GM18505 (cell line): Measurements from ENCODE around the gene CSNK1G2.

Source experiments
- ATAC-seq: cut with Tn5 transposase; IDR thresholded peaks from one replicate; pipeline ENCODE4 v1.9.1; 2021; ENCODE audit not compliant: unreplicated experiment
- POLR2A ChIP-seq: IDR thresholded peaks from 4 replicates; pipeline ENCODE4 v1.6.1; 2011; ENCODE audit warnings: borderline replicate concordance; ENCODE audit not compliant: insufficient read depth, insufficient read length; ENCODE audit errors: extremely low read depth

The CSNK1G2 gene

DNA sequence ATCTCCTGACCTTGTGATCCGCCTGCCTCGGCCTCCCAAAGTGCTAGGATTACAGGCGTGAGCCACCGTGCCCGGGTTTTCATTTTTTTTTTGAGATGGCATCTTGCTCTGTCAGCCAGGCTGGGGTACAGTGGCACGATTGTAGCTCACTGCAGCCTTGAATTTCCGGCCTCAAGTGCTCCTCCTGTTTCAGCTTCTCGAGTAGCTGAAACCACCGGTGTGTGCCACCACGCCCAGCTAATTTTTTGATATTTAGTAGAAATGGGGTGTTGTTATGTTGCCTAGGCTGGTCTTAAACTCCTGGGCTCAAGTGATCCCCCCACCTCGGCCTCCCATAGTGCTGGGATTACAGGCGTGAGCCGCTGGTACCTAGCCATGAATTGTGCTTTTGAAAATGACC, 29.9 kb upstream of the CSNK1G2 start:
- ATAC-seq, result no peak
- no peak for TF ChIP-seq POLR2A

DNA sequence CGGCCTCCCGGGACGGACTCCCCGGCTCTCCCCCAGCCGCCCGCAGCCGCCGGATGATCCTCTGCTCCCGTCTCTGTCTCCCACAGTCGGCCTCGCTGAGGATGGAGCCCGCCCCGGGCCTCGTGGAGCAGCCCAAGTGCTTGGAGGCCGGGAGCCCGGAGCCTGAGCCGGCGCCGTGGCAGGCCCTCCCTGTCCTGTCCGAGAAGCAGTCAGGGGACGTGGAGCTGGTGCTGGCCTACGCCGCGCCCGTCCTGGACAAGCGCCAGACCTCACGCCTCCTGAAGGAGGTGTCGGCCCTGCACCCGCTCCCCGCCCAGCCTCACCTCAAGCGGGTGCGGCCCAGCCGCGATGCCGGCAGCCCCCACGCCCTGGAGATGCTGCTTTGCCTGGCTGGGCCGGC, 29.0 kb upstream of the CSNK1G2 start:
- ATAC-seq, result no peak
- no peak for TF ChIP-seq POLR2A

DNA sequence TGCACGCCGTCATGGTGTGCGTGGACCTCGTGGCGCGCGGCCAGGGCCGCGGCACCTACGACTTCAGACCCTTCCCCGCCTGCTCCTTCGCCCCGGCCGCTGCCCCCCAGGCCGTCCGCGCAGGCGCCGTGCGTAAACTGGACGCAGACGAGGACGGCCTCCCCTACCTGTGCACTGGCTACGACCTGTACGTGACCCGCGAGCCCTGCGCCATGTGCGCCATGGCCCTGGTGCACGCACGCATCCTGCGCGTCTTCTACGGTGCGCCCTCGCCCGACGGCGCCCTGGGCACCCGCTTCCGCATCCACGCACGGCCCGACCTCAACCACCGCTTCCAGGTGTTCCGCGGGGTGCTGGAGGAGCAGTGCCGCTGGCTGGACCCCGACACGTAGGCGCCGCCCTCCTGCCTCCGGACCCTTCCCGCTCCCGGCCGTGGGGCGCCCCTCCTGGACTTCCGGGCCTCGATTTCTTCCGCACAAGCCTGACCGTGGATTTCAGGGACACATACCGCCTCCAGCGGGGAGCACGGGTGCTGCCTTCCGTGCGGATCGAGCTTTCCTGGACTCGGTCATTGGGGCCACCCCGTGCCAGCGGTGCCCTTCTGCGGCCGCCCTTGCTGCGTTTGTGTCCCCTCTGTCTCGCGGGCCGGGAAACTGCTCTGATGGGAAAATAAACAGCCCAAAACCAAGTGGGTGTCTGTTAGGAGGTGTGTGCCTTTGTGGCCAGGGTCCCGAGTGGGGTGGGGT, 28.0 kb upstream of the CSNK1G2 start:
- TF ChIP-seq POLR2A, result no peak
- ATAC-seq, result no peak

DNA sequence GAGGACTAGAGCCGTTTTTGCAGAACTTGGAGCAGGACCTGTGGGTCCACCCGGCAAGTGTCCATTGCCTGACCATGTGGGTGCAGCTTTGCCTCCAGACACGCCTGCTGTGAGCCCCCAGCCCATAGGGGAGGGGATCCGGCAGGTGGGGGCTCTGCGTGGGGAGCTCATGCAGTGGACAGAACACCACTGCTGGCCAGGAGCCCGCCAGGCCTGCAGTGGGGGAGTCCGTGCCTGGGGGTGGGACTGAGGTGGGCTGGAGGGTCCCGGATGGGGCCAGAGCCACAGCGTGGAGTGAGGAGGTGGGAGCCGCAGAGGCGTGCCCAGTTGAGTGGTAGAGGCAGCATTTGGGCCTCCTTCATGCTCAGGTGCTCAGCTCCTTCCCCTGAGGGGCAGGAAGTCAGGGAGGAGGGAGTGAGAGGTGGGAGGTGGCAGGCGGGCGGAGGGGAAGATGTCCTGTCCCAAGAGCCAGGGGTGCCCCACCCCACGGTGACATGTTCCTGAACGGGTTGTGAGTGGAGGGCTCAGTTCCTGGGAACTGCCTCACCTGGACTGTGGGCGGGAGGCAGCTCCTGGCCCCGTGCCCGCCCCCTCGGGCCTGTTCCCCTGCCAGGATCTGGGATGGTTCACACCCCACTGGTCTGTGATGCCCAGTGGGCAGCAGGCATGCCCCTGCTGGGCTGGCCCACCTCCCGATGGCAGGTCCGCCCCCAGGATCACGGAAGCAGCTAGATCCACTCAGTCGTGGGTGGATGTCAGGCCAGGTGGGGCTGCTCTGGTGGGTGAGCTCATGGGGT, 27.0 kb upstream of the CSNK1G2 start:
- no peak for ATAC-seq
- no peak for TF ChIP-seq POLR2A

DNA sequence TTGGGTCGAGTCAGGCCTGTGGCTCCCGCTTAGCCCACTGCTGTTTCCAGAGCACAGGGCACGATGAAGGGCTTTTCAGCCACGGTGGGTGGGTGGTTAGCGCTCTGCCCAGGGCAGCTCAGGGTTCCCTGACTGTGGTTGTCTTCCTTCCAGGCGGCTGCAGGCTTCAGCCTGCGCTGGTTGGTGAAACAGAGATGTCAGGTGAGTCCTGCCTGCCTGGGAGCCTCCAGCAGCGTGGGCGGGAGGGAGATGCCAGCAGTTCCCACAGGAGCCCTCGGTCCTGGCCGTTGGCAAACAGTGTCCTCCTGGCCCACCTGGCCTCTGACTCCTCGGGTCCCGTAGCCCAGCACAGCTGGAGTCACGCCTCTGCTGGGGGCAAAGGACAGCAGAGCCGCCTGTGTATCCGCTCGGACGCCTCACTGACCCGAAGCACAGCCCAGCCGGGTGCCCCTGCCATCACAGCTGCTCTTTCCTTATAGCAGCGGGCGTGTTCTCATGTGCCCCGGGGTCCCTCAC, 26.1 kb upstream of the CSNK1G2 start:
- ATAC-seq, result no peak
- no peak for TF ChIP-seq POLR2A

DNA sequence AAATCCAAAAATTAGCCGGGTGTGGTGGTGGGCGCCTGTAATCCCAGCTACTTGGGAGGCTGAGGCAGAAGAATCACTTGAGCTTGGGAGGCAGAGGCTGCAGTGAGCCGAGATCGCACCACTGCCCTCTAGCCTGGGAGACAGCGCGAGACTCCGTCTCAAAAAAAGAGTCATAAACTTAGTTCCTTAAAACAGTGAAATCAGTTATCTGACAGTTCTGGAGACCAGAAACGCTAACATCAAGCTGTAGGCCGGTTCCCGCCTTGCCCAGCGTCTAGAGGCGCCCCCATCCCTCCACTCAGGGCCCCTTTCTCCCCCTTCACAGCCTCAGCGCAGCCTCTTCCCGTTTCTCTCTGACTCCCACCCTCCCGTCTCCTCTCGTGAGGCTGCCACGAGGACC, 23.8 kb upstream of the CSNK1G2 start:
- no peak for TF ChIP-seq POLR2A
- ATAC-seq, result no peak

DNA sequence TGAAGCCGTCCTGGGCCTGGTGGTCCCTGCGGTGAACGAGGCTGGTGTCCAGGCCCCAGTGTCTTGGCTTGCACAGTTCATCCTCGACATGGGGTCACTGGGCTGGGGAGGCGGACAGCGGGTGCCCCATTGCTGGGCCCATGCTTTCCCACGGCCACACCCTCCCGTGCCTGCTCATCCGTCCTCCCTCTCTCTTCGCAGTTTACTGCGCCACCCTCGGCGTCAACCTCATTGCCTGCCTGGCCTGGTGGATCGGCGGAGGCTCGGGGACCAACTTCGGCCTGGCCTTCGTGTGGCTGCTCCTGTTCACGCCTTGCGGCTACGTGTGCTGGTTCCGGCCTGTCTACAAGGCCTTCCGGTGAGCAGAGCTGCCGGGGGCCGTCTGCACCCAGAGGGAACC, 23.0 kb upstream of the CSNK1G2 start:
- ATAC-seq, result no peak
- no peak for TF ChIP-seq POLR2A

DNA sequence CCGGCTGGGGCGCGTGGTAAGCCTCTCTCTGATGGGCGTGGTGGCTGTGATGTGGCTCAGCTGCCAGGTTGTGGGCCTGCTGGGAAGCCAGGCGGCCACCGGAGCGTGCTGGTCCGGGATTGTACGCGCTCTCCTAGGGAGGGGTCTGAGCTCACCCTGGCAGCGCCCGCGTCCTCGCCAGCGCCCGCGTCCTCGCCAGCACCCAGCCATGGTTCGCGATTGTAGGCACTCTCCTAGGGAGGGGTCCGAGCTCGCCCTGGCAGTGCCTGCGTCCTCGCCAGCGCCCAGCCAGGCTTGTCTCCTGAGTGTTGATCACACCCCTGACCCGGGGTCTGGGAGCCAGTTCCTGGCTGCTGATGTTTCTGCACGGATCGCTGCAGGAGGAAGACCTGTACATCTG, 22.0 kb upstream of the CSNK1G2 start:
- ATAC-seq, result no peak
- no peak for TF ChIP-seq POLR2A

DNA sequence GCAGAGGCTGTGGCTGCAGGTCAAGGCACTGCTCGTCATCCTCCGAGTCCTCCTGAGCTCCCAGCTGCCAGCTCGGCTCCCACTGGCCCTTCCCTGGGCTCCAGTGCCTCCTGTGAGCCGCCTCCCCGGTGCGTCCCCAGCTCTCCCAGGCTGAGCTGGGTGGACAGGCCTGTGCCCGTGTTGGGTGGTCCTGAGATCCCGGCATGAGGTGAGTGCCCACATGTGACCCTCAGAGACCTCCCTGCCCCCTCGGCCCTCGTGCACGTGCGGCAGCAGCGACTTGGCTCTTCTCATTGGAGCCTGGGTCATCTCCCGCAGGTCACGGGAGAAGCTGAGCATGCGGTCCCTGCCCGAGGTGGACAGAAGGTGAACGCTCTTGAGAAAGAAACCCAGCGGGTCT, 20.3 kb upstream of the CSNK1G2 start:
- TF ChIP-seq POLR2A, result no peak
- no peak for ATAC-seq

DNA sequence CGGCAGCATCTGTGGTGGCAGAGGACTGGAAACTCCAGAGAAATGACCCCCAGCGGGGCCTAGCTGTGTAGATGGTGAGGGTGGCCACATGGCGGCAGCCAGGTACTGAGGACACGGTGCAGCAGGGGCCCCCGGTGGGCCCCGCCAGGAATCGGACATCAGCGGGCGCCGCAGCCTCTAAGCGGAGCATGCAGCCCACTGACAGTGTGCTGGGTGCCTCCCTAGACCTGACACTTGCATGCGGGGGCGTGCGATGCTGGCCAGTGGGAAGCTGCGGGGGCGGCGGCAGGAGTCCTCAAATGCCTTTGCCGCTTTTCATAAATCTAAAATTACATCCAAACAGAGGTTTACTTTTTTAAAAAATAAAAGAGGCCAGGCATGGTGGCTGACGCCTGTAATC, 19.6 kb upstream of the CSNK1G2 start:
- no peak for TF ChIP-seq POLR2A
- ATAC-seq, result no peak

DNA sequence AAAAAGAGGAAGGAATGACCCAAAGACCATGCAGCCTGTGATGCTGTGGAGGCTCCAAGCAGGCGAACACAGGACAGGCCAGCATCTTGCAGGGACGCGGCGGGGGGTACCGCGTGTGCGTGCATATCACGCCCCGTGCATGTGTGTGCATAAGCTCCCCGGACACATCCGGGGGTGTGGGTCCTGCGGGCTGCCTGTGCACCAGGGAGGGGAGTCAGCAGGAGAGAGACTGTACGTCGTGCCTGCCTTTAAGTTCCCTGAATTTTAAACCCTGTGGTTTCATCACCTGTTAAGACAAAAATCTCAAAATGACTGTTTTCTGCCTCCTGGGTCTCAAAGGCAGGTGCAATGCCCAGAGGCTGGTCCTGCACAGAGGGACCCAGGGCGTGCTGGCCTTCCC, 19.1 kb upstream of the CSNK1G2 start:
- ATAC-seq, result no peak
- TF ChIP-seq POLR2A, result no peak

DNA sequence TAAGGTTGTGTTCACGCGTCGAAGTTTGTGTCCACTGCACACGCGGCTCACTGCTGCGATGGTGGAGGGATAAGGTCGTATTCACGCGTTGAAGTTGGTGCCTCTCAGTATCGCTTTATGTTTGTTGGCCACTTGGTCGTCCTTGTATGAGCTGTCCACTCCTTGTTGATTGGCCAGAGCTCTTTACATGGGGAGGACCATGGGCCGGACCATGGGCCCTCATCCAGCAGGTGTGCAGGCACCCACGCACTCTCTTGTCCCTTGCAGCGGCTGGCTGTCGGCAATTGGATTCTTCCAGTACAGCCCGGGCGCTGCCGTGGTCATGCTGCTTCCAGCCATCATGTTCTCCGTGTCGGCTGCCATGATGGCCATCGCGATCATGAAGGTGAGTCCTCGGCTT, 18.2 kb upstream of the CSNK1G2 start:
- ATAC-seq, result no peak
- no peak for TF ChIP-seq POLR2A

DNA sequence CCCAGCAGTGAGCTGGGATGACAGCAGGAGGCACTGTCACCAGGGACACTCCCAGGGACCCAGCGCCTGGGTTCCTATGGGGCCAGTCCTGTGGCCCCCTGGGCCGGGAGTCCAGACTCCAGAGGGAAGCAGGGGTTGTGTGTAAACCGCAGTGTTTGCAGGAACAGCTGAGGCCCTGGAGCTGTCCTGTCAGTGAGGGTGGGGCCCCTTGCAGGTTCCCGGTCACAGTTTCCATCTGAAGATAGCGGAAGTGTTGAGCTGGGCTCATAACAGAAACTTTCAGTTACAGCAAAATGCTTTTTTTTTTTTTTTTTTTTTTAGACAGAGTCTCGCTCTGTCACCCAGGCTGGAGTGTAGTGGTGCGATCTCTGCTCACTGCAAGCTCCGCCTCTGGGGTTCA, 17.7 kb upstream of the CSNK1G2 start:
- no peak for TF ChIP-seq POLR2A
- ATAC-seq, result no peak
